H9 (cell line): Measurements from ENCODE around the gene PLXND1. TPM values are rescaled to one million over a fixed set of nuclear protein-coding genes. Genes with fewer than 3 reads are reported as not detected.

Source experiments
- DNase-seq: peaks from one replicate; pipeline ENCODE4 v3.0.0-alpha.2; 2017
- H2AFZ ChIP-seq: one replicate; pipeline ENCODE4 v1.6.1; 2013; ENCODE audit warnings: mild to moderate bottlenecking, low read length, control low read depth, moderate library complexity
- H2AK5ac ChIP-seq: 2 replicates; pipeline ENCODE4 v1.6.1; 2013; ENCODE audit warnings: low read length, control low read depth, mixed read lengths; ENCODE audit not compliant: insufficient read length
- H2BK120ac ChIP-seq: one replicate; pipeline ENCODE4 v1.6.1; 2013; ENCODE audit warnings: low read depth, mild to moderate bottlenecking, low read length, control low read depth, inconsistent platforms; ENCODE audit not compliant: poor library complexity, severe bottlenecking
- H2BK12ac ChIP-seq: 2 replicates; pipeline ENCODE4 v1.6.1; 2013; ENCODE audit warnings: low read length, control low read depth, mixed read lengths, low read depth; ENCODE audit not compliant: insufficient read length
- H2BK15ac ChIP-seq: 2 replicates; pipeline ENCODE4 v1.6.1; 2013; ENCODE audit warnings: low read depth, low read length, control low read depth
- H2BK20ac ChIP-seq: one replicate; pipeline ENCODE4 v1.6.1; 2013; ENCODE audit warnings: low read depth, mild to moderate bottlenecking, low read length, control low read depth, inconsistent platforms; ENCODE audit not compliant: poor library complexity, severe bottlenecking
- H2BK5ac ChIP-seq: 2 replicates; pipeline ENCODE4 v1.6.1; 2013; ENCODE audit warnings: low read length, control low read depth, mixed read lengths; ENCODE audit not compliant: insufficient read length
- H3K14ac ChIP-seq: 2 replicates; pipeline ENCODE4 v1.6.1; 2013; ENCODE audit warnings: low read length, control low read depth; ENCODE audit not compliant: insufficient read depth
- H3K18ac ChIP-seq: 2 replicates; pipeline ENCODE4 v1.6.1; 2013; ENCODE audit warnings: low read depth, mild to moderate bottlenecking, mixed read lengths, low read length, control low read depth; ENCODE audit not compliant: insufficient read length
- H3K23ac ChIP-seq: 2 replicates; pipeline ENCODE4 v1.6.1; 2013; ENCODE audit warnings: low read length, control low read depth, mixed read lengths, low read depth; ENCODE audit not compliant: insufficient read length
- H3K23me2 ChIP-seq: 2 replicates; pipeline ENCODE4 v1.6.1; 2013; ENCODE audit warnings: low read depth, mild to moderate bottlenecking, mixed read lengths, low read length, control low read depth; ENCODE audit not compliant: insufficient read length, poor library complexity, severe bottlenecking
- H3K27ac ChIP-seq: 2 replicates; pipeline ENCODE4 v1.5.1; 2013; ENCODE audit warnings: low read length, control low read depth, mixed read lengths, low read depth; ENCODE audit not compliant: insufficient read length
- H3K27me3 ChIP-seq: 2 replicates; pipeline ENCODE4 v1.6.1; 2013; ENCODE audit warnings: low read length, control low read depth, inconsistent platforms; ENCODE audit not compliant: insufficient read depth
- H3K4ac ChIP-seq: 2 replicates; pipeline ENCODE4 v1.6.1; 2013; ENCODE audit warnings: low read depth, mild to moderate bottlenecking, control low read depth, inconsistent platforms, low read length, moderate library complexity
- H3K4me1 ChIP-seq: 2 replicates; pipeline ENCODE4 v1.6.1; 2013; ENCODE audit warnings: low read length, control low read depth, inconsistent platforms; ENCODE audit not compliant: insufficient read depth
- H3K4me2 ChIP-seq: 2 replicates; pipeline ENCODE4 v1.6.1; 2013; ENCODE audit warnings: low read length, control low read depth, mixed read lengths; ENCODE audit not compliant: insufficient read length, insufficient read depth
- H3K56ac ChIP-seq: 2 replicates; pipeline ENCODE4 v1.6.1; 2013; ENCODE audit warnings: low read depth, mild to moderate bottlenecking, mixed read lengths, low read length, control low read depth; ENCODE audit not compliant: insufficient read length
- H3K79me1 ChIP-seq: 2 replicates; pipeline ENCODE4 v1.6.1; 2013; ENCODE audit warnings: low read depth, mild to moderate bottlenecking, moderate library complexity, low read length, control low read depth, inconsistent platforms; ENCODE audit not compliant: insufficient read depth, poor library complexity, severe bottlenecking
- H3K79me2 ChIP-seq: 2 replicates; pipeline ENCODE4 v1.6.1; 2013; ENCODE audit warnings: low read length, control low read depth, inconsistent platforms; ENCODE audit not compliant: insufficient read depth
- H3K9ac ChIP-seq: 2 replicates; pipeline ENCODE4 v1.6.1; 2013; ENCODE audit warnings: low read length, control low read depth, mixed read lengths; ENCODE audit not compliant: insufficient read length; ENCODE audit errors: extremely low read depth
- H3K9me3 ChIP-seq: one replicate; pipeline ENCODE4 v1.6.1; 2013; ENCODE audit warnings: low read depth, low read length, inconsistent platforms; ENCODE audit not compliant: control insufficient read depth
- H3T11ph ChIP-seq: one replicate; pipeline ENCODE4 v1.6.1; 2013; ENCODE audit warnings: mild to moderate bottlenecking, low read length, control low read depth, inconsistent platforms
- H4K20me1 ChIP-seq: one replicate; pipeline ENCODE4 v1.6.1; 2013; ENCODE audit not compliant: control insufficient read depth, insufficient read length, insufficient read depth
- H4K5ac ChIP-seq: 2 replicates; pipeline ENCODE4 v1.6.1; 2013; ENCODE audit warnings: low read depth, mild to moderate bottlenecking, mixed read lengths, low read length, control low read depth; ENCODE audit not compliant: insufficient read length
- H4K8ac ChIP-seq: replicated peaks from 2 replicates; pipeline ENCODE4 v1.6.1; 2013; ENCODE audit warnings: low read length, control low read depth, mixed read lengths, low read depth; ENCODE audit not compliant: insufficient read length
- H4K91ac ChIP-seq: 2 replicates; pipeline ENCODE4 v1.6.1; 2013; ENCODE audit warnings: low read depth, mild to moderate bottlenecking, moderate library complexity, mixed read lengths, low read length, control low read depth; ENCODE audit not compliant: insufficient read length
- H3K27ac Mint-ChIP-seq, 3 experiments: 2 replicates in 2 of 3; 3 replicates in 1 of 3; pipeline ENCODE4 v1.8.0; 2020 to 2021; ENCODE audit warnings: mixed read lengths in 3 of 3, mild to moderate bottlenecking in 1 of 3, moderate library complexity in 1 of 3
- H3K27me3 Mint-ChIP-seq: 2 replicates; pipeline ENCODE4 v1.8.0; 2021; ENCODE audit warnings: low read depth, mild to moderate bottlenecking, moderate library complexity, mixed read lengths
- H3K36me3 Mint-ChIP-seq, 3 experiments: 2 replicates in 2 of 3; 3 replicates in 1 of 3; pipeline ENCODE4 v1.8.0; 2020 to 2021; ENCODE audit warnings: low read depth in 3 of 3, mixed read lengths in 3 of 3; ENCODE audit not compliant: insufficient read depth in 1 of 3
- H3K4me1 Mint-ChIP-seq, 2 experiments: 2 replicates each; pipeline ENCODE4 v1.8.0; 2020; ENCODE audit warnings: mixed read lengths in 2 of 2
- H3K4me3 Mint-ChIP-seq, 2 experiments: 2 replicates in 1 of 2; 3 replicates in 1 of 2; pipeline ENCODE4 v1.8.0; 2020 to 2021; ENCODE audit warnings: mild to moderate bottlenecking in 2 of 2, mixed read lengths in 2 of 2, moderate library complexity in 1 of 2
- H3K9me3 Mint-ChIP-seq, 2 experiments: 2 replicates in 1 of 2; 3 replicates in 1 of 2; pipeline ENCODE4 v1.8.0; 2020; ENCODE audit warnings: mild to moderate bottlenecking in 2 of 2, mixed read lengths in 2 of 2, moderate library complexity in 1 of 2
- WGBS: extraction: QIAGEN DNeasy Blood & Tissue Kit; methylation state at CpG from one replicate; pipeline ENCODE4 v1.1.7; 2013; ENCODE audit warnings: missing lambda C conversion rate, low lambda C conversion rate, mixed read lengths; ENCODE audit not compliant: insufficient read length; ENCODE audit errors: extremely low coverage; 5-methylcytosine and 5-hydroxymethylcytosine counted together
- total RNA-seq: library from RNA; stranded (reverse); gene quantifications from 2 replicates; pipeline ENCODE4 v1.2.1, GENCODE V29; 2021
- TF ChIP-seq, protein P1 (sequence below): fragments of 200-600 bp; sonication (generic); conservative IDR thresholded peaks from 3 replicates; pipeline ENCODE4 v1.8.0; 2021; ENCODE audit warnings: antibody characterized with exemption, mild to moderate bottlenecking

The PLXND1 gene
- total RNA-seq, 1 experiment from 2014 or later: 50.9 TPM

- Histone ChIP-seq H2AFZ (no peak overlapping the region), H3K27ac (no peak overlapping the region), H2BK120ac (no peak overlapping the region), H3K4me2 (peak overlapping the region; percentile 48), H2BK5ac (no peak overlapping the region), H3K4ac (no peak overlapping the region), H3K23me2 (peaks cover 12% of the 10 kb centered on the region), H4K20me1 (no peaks in the 10 kb centered on the region), H4K5ac (no peak overlapping the region), H3K14ac (no peak overlapping the region), H3K9me3 (no peaks in the 10 kb centered on the region), H3K18ac (no peak overlapping the region), H3K4me1 (peaks cover 3% of the 10 kb centered on the region), H2BK20ac (no peak overlapping the region), H3K9ac (no peak overlapping the region), H3K27me3 (peaks cover 6% of the 10 kb centered on the region; the same call in 1 of the 2 replicates), H3T11ph (no peak overlapping the region), H3K79me1 (no peaks in the 10 kb centered on the region), H2BK15ac (no peak overlapping the region), H2AK5ac (no peak overlapping the region), H4K91ac (no peak overlapping the region), H4K8ac (no peak overlapping the region), H3K23ac (no peak overlapping the region), H3K56ac (no peak overlapping the region), H3K79me2 (peaks cover 4% of the 10 kb centered on the region; the same call in 1 of the 2 replicates), H2BK12ac (no peak overlapping the region)
- DNase-seq: peak; percentile 48
- no CpG with 5 or more reads among the region's 12 CpGs for WGBS
- Mint-ChIP-seq H3K9me3 (peaks cover 2 to 3% of the 10 kb centered on the region in 2 experiments; a peak in 2 of 5 replicates), H3K4me3 (peak overlapping the region; percentile 81 to 93), H3K36me3 (peaks cover 0 to 3% (median 0%) of the 10 kb centered on the region in 3 experiments; a peak in 2 of 7 replicates), H3K4me1 (peaks cover 65% of the 10 kb centered on the region in 2 experiments), H3K27me3 (peaks cover 38% of the 10 kb centered on the region), H3K27ac (no peak overlapping the region)
- TF ChIP-seq, protein P1, sequence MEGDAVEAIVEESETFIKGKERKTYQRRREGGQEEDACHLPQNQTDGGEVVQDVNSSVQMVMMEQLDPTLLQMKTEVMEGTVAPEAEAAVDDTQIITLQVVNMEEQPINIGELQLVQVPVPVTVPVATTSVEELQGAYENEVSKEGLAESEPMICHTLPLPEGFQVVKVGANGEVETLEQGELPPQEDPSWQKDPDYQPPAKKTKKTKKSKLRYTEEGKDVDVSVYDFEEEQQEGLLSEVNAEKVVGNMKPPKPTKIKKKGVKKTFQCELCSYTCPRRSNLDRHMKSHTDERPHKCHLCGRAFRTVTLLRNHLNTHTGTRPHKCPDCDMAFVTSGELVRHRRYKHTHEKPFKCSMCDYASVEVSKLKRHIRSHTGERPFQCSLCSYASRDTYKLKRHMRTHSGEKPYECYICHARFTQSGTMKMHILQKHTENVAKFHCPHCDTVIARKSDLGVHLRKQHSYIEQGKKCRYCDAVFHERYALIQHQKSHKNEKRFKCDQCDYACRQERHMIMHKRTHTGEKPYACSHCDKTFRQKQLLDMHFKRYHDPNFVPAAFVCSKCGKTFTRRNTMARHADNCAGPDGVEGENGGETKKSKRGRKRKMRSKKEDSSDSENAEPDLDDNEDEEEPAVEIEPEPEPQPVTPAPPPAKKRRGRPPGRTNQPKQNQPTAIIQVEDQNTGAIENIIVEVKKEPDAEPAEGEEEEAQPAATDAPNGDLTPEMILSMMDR: no peak
These were observed 1.7 kb downstream of the PLXND1 start for GRCh38 chr3:129604767-129605166.
